SK-N-SH treated with all-trans-retinoic acid at 6 μM for 48 hours (cell line): ENCODE data around the gene RNF169.
A peak's percentile ranks its signal among the peaks of the same experiment; 100 is the strongest.

ENCODE experiments used
- ATAC-seq: fragments of 200-7000 bp; cut with Tn5 transposase; 3 replicates; pipeline ENCODE4 v1.9.1; 2020; ENCODE audit warnings: mild to moderate bottlenecking, moderate library complexity
- BACH2 ChIP-seq: fragments of 250-450 bp; sonication (Bioruptor Pico); IDR thresholded peaks from 2 replicates; pipeline ENCODE4 v1.9.0; 2021; ENCODE audit warnings: mild to moderate bottlenecking, borderline replicate concordance
- CSDC2 ChIP-seq: fragments of 250-450 bp; sonication (Bioruptor Pico); IDR thresholded peaks from 2 replicates; pipeline ENCODE4 v1.5.0; 2020; ENCODE audit warnings: mild to moderate bottlenecking, moderate library complexity
- CSRNP3 ChIP-seq: fragments of 250-450 bp; sonication (Bioruptor Pico); IDR thresholded peaks from 2 replicates; pipeline ENCODE4 v1.5.1; 2021; ENCODE audit warnings: mild to moderate bottlenecking, moderate library complexity
- ESRRG ChIP-seq: fragments of 250-450 bp; sonication (Bioruptor Pico); IDR thresholded peaks from 2 replicates; pipeline ENCODE4 v1.6.1; 2021; ENCODE audit warnings: mild to moderate bottlenecking
- GLIS3 ChIP-seq: fragments of 250-450 bp; sonication (Bioruptor Pico); IDR thresholded peaks from 2 replicates; pipeline ENCODE4 v1.5.0; 2020; ENCODE audit warnings: mild to moderate bottlenecking, moderate library complexity
- OSR1 ChIP-seq: fragments of 250-450 bp; sonication (Bioruptor Pico); IDR thresholded peaks from 2 replicates; pipeline ENCODE4 v1.8.0; 2022; ENCODE audit warnings: moderate library complexity, mild to moderate bottlenecking, inconsistent platforms
- PATZ1 ChIP-seq: fragments of 250-450 bp; sonication (Bioruptor Pico); IDR thresholded peaks from 2 replicates; pipeline ENCODE4 v1.8.0; 2020; ENCODE audit warnings: mild to moderate bottlenecking, moderate library complexity, borderline replicate concordance
- POU6F1 ChIP-seq: fragments of 250-450 bp; sonication (Bioruptor Pico); IDR thresholded peaks from 2 replicates; pipeline ENCODE4 v1.8.0; 2021; ENCODE audit warnings: low read depth, mild to moderate bottlenecking, moderate library complexity, borderline replicate concordance
- PPARA ChIP-seq: fragments of 250-450 bp; sonication (Bioruptor Pico); IDR thresholded peaks from 2 replicates; pipeline ENCODE4 v1.5.0; 2020; ENCODE audit warnings: mild to moderate bottlenecking, borderline replicate concordance
- RARB ChIP-seq: fragments of 250-450 bp; sonication (Bioruptor Pico); IDR thresholded peaks from 2 replicates; pipeline ENCODE4 v1.8.0; 2021; ENCODE audit warnings: mild to moderate bottlenecking, moderate library complexity
- SNAI2 ChIP-seq: fragments of 250-450 bp; sonication (Bioruptor Pico); IDR thresholded peaks from 2 replicates; pipeline ENCODE4 v1.5.0; 2020; ENCODE audit warnings: mild to moderate bottlenecking, moderate library complexity
- TCF4 ChIP-seq: fragments of 250-450 bp; sonication (Bioruptor Pico); IDR thresholded peaks from 2 replicates; pipeline ENCODE4 v1.8.0; 2021; ENCODE audit warnings: mild to moderate bottlenecking, moderate library complexity, borderline replicate concordance
- TOX ChIP-seq: fragments of 250-450 bp; sonication (Bioruptor Pico); IDR thresholded peaks from 2 replicates; pipeline ENCODE4 v1.8.0; 2021; ENCODE audit warnings: mild to moderate bottlenecking, moderate library complexity, borderline replicate concordance
- TSHZ2 ChIP-seq: fragments of 250-450 bp; sonication (Bioruptor Pico); IDR thresholded peaks from 2 replicates; pipeline ENCODE4 v1.5.0; 2020; ENCODE audit warnings: mild to moderate bottlenecking, moderate library complexity
- ZC3H10 ChIP-seq: fragments of 250-450 bp; sonication (Bioruptor Pico); IDR thresholded peaks from 2 replicates; pipeline ENCODE4 v1.5.1; 2021; ENCODE audit warnings: mild to moderate bottlenecking, moderate library complexity
- ZFP3 ChIP-seq: fragments of 250-450 bp; sonication (Bioruptor Pico); IDR thresholded peaks from 2 replicates; pipeline ENCODE4 v1.5.0; 2020; ENCODE audit warnings: mild to moderate bottlenecking, moderate library complexity
- ZNF565 ChIP-seq: fragments of 450-650 bp; formaldehyde crosslinking; conservative IDR thresholded peaks from 2 replicates; pipeline ENCODE4 v1.5.0; 2020; ENCODE audit warnings: low read depth, mild to moderate bottlenecking, moderate library complexity
- ZNF70 ChIP-seq: fragments of 450-650 bp; formaldehyde crosslinking; IDR thresholded peaks from 2 replicates; pipeline ENCODE4 v1.5.0; 2020; ENCODE audit warnings: mild to moderate bottlenecking, moderate library complexity
- ZNF8 ChIP-seq: fragments of 450-650 bp; formaldehyde crosslinking; IDR thresholded peaks from 2 replicates; pipeline ENCODE4 v1.5.0; 2020; ENCODE audit warnings: mild to moderate bottlenecking, moderate library complexity

Gene RNF169

GRCh38 chr11:74780248-74781005 lies 31.8 kb downstream of the RNF169 start:
- ATAC-seq: no peak
- TF ChIP-seq ZNF70 (CRISPR knock-in tag) (peak; percentile 65; the same call in 1 of the 2 replicates), ZC3H10 (no peak), TCF4 (CRISPR knock-in tag) (no peak), POU6F1 (no peak)

GRCh38 chr11:74783241-74783871 lies 34.7 kb downstream of the RNF169 start:
- TF ChIP-seq ZFP3 (CRISPR knock-in tag): no peak
- no peak for TF ChIP-seq ZNF70 (CRISPR knock-in tag)
- no peak for TF ChIP-seq CSRNP3 (CRISPR knock-in tag)
- no peak for TF ChIP-seq ZC3H10
- TF ChIP-seq PATZ1 (CRISPR knock-in tag): no peak
- TF ChIP-seq ZNF565 (CRISPR knock-in tag): no peak
- no peak for TF ChIP-seq TSHZ2 (CRISPR knock-in tag)
- no peak for TF ChIP-seq BACH2
- no peak for TF ChIP-seq POU6F1
- no peak for TF ChIP-seq ZNF8
- TF ChIP-seq GLIS3: no peak
- TF ChIP-seq SNAI2 (CRISPR knock-in tag): no peak
- TF ChIP-seq, all 23 proteins: peak for 0
- peak; percentile 67 for ATAC-seq

GRCh38 chr11:74784234-74784633 lies 35.6 kb downstream of the RNF169 start:
- TF ChIP-seq TOX (CRISPR knock-in tag) (no peak), ESRRG (CRISPR knock-in tag) (no peak), TSHZ2 (CRISPR knock-in tag) (no peak), SNAI2 (CRISPR knock-in tag) (no peak), RARB (CRISPR knock-in tag) (no peak), PPARA (CRISPR knock-in tag) (no peak), ZNF70 (CRISPR knock-in tag) (no peak), TCF4 (CRISPR knock-in tag) (no peak), ZFP3 (CRISPR knock-in tag) (no peak), ZNF8 (no peak), GLIS3 (no peak), CSDC2 (CRISPR knock-in tag) (no peak), OSR1 (CRISPR knock-in tag) (no peak)
- no peak for ATAC-seq
